GM12873 (cell line): ENCODE data around the gene SLC38A8.
A peak's percentile ranks its signal among the peaks of the same experiment; 100 is the strongest.

ENCODE experiments used
- CTCF ChIP-seq: IDR thresholded peaks from 2 replicates; pipeline ENCODE4 v1.5.1; 2012; ENCODE audit warnings: low read depth, mild to moderate bottlenecking, moderate library complexity, low read length, control low read depth; ENCODE audit not compliant: insufficient read depth; ENCODE audit errors: missing control alignments

The SLC38A8 gene

GRCh38 chr16:84042308-84042878, at the start of gene SLC38A8:
SLC38A8 (minus strand) TSS chr16:84042795; CDS start chr16:84042157, 638 bp downstream.
- TF ChIP-seq CTCF: no peak

- TF ChIP-seq CTCF: no peak
Measured at GRCh38 chr16:84091460-84091859, 48.9 kb upstream of the SLC38A8 start.

- TF ChIP-seq CTCF: no peak
Measured at GRCh38 chr16:84090211-84090610, 47.6 kb upstream of the SLC38A8 start.

GRCh38 chr16:84088695-84089395, 46.2 kb upstream of the SLC38A8 start:
- peak; percentile 77 for TF ChIP-seq CTCF

GRCh38 chr16:84087466-84088151, 45.0 kb upstream of the SLC38A8 start:
- TF ChIP-seq CTCF: no peak

- TF ChIP-seq CTCF: no peak
Measured at GRCh38 chr16:84087001-84087400, 44.4 kb upstream of the SLC38A8 start.

GRCh38 chr16:84086341-84086740, 43.7 kb upstream of the SLC38A8 start:
- TF ChIP-seq CTCF: peak; percentile 15
